ENCODE measurements around the gene NFKB2.

NFKB2 gene

DNA sequence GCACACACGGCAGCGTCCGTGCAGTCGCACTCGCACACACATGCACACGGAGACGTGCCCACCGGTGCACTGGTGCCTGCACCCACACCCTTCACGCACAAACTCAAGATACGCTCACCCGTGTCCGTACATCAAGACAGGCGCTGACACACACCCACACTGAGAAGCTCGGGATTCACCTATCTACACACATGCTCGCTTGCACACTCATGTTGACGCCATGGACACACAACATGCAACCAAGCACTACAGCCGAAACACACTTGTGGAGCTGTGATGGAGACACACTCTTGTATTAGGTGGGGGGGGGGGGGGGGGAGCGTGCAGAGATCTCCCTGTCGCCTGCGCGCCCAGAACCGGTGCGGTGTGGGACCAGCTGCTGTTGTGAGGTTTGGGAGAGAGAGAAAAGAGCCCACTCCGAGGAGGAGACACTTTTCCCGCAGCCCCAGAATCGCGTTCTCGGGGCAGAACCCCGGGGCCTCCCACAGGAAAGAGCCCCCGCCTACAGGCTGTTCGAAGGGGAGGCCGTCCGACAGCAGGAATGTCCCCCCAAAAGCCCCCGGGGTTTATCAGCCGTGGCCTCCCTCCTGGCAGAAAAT, 605 bp upstream of the NFKB2 start:
- DNase-seq (ENCODE audit: low spot score) = no peak

DNA sequence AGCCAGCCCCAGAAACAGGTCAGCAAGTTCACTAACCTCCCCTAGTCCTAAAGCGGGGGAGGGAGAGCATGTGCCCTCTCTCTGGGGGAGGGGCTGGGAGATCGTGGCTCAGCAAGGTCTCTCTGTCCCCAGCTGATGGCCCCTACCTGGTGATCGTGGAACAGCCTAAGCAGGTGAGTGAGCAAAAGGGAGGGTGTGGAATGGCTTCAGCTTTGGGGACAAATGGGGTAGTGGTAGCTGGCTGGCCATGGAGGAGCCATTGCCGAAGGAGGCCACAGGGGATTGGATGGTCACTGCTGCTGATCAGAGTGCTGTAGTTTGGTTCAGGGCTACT, 779 bp downstream of the NFKB2 start:
- DNase-seq (ENCODE audit: low spot score) = no peak

DNA sequence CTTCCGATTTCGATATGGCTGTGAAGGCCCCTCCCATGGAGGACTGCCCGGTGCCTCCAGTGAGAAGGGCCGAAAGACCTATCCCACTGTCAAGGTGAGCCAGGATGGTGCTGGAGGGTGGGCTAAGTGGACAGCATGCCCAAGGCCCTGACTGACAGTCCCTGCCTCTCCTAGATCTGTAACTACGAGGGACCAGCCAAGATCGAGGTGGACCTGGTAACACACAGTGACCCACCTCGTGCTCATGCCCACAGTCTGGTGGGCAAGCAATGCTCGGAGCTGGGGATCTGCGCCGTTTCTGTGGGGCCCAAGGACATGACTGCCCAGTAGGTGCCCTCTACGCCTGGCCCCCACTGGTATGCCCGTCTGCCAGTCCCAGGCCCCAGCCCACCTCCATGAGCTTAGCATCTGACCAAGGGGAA, 1.2 kb downstream of the NFKB2 start:
- DNase-seq (ENCODE audit: low spot score) = no peak

DNA sequence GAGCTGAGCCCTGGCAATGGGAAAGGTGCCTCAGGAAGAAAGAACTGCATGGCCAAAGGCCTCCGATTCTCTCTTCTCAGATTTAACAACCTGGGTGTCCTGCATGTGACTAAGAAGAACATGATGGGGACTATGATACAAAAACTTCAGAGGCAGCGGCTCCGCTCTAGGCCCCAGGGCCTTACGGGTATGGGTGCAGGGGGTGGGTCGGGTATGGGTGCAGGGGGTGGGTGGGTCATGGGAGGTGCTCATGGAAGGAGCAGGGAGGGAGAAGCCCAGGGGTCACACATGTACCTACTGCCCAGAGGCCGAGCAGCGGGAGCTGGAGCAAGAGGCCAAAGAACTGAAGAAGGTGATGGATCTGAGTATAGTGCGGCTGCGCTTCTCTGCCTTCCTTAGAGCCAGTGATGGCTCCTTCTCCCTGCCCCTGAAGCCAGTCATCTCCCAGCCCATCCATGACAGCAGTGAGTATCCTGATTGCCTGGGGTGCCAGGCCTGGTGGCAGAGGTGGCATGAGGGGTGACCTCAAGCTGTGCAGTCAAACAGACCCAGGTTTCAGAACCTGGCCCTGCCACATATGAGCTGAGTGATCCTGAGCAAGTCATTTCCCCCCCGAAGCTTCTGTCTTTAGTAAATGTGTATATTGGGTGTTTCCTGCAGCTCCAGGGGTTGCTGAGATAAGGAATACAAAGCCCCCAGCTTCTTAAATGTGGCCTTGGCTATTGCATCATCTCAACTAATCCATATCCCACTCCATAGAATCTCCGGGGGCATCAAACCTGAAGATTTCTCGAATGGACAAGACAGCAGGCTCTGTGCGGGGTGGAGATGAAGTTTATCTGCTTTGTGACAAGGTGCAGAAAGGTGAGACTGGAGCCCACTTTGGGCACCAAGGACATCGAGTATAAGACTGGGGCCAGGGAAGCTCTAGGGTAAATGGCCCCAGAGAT, 2.0 kb downstream of the NFKB2 start:
- no peak for DNase-seq (ENCODE audit: low spot score)

DNA sequence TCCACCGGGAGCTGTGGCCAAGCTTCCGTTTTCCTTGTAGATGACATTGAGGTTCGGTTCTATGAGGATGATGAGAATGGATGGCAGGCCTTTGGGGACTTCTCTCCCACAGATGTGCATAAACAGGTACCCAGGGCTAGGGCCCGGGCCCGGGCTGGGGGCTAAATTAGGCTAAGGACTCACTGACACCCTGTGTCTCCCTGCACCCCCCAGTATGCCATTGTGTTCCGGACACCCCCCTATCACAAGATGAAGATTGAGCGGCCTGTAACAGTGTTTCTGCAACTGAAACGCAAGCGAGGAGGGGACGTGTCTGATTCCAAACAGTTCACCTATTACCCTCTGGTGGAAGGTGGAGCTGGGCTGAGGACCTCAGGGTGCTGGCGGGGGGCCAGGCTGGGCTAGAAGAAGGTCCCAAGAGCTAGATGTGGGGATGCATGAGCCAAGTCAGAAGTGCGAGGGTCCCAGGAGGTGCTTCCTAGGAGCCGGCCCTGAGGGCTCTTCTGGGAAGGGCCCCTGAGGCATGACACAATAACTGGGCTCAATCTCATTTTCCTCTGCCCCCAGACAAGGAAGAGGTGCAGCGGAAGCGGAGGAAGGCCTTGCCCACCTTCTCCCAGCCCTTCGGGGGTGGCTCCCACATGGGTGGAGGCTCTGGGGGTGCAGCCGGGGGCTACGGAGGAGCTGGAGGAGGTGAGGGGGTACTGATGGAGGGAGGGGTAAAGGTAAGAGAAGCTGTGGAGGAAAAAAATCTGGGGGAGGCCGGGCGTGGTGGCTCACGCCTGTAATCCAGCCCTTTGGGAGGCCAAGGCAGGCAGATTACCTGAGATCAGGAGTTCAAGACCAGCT, 2.9 kb downstream of the NFKB2 start:
- DNase-seq (ENCODE audit: low spot score) = no peak

DNA sequence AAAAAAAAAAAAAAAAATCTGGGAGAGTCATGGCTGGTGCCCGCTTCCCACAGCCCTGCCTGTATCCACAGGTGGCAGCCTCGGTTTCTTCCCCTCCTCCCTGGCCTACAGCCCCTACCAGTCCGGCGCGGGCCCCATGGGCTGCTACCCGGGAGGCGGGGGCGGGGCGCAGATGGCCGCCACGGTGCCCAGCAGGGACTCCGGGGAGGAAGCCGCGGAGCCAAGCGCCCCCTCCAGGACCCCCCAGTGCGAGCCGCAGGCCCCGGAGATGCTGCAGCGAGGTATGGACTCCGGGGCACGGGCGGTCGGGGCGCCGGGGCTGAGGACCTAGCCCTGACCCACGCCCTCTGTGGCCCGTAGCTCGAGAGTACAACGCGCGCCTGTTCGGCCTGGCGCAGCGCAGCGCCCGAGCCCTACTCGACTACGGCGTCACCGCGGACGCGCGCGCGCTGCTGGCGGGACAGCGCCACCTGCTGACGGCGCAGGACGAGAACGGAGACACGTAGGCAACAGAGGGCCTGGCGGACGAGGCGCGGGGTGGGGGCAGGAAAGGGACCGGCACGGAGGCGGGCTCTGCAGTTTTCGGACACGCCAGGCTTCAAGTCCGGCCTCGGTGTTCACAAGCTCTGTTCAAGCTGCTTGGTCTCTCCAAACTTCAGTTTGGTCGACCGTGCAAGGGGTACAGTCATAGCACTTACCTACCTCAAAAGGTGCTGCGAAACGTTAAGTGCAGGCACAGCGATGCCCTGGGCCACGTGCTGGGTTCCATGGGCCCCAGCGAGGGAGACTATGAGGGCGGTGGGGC, 3.9 kb downstream of the NFKB2 start:
- peak; percentile 90 for DNase-seq (ENCODE audit: low spot score)

DNA sequence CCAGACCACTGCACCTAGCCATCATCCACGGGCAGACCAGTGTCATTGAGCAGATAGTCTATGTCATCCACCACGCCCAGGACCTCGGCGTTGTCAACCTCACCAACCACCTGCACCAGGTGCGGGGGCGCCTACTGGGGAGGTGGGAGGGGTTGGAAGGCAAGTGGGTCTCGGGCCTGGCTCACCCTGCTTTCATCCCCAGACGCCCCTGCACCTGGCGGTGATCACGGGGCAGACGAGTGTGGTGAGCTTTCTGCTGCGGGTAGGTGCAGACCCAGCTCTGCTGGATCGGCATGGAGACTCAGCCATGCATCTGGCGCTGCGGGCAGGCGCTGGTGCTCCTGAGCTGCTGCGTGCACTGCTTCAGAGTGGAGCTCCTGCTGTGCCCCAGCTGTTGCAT, 4.6 kb downstream of the NFKB2 start:
- DNase-seq (ENCODE audit: low spot score) = no peak

DNA sequence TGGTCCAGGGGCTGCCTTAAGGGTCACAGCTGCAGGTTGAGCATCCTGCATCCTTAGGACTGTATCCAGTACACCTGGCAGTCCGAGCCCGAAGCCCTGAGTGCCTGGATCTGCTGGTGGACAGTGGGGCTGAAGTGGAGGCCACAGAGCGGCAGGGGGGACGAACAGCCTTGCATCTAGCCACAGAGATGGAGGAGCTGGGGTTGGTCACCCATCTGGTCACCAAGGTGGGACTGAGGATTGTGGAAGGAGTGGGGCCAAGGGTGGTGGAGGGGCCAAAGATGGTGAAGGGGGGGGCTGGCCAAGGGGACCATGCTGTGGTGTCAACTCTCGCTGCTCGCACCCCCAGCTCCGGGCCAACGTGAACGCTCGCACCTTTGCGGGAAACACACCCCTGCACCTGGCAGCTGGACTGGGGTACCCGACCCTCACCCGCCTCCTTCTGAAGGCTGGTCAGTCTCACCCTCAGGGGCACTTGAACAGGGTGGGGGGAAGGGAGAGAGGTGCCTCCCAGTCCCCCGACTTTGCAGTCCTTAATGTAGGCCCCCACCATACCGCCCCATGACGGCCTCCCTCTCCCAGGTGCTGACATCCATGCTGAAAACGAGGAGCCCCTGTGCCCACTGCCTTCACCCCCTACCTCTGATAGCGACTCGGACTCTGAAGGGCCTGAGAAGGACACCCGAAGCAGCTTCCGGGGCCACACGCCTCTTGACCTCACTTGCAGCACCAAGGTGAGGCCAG, 5.3 kb downstream of the NFKB2 start:
- no peak for DNase-seq (ENCODE audit: low spot score)

DNA sequence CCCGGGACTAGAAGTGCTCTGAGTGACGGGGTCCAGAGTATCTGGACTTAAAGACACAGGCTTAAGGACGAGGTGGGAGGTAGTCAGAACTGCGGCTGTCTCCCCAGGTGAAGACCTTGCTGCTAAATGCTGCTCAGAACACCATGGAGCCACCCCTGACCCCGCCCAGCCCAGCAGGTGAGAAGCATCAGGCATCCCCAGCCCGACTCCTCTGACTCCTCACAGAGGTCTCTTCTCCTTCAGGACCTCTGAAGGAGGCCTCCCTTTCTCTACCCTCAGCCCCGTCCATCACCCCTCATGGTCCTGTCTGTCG, 5.8 kb downstream of the NFKB2 start:
- DNase-seq (ENCODE audit: low spot score) = no peak

DNA sequence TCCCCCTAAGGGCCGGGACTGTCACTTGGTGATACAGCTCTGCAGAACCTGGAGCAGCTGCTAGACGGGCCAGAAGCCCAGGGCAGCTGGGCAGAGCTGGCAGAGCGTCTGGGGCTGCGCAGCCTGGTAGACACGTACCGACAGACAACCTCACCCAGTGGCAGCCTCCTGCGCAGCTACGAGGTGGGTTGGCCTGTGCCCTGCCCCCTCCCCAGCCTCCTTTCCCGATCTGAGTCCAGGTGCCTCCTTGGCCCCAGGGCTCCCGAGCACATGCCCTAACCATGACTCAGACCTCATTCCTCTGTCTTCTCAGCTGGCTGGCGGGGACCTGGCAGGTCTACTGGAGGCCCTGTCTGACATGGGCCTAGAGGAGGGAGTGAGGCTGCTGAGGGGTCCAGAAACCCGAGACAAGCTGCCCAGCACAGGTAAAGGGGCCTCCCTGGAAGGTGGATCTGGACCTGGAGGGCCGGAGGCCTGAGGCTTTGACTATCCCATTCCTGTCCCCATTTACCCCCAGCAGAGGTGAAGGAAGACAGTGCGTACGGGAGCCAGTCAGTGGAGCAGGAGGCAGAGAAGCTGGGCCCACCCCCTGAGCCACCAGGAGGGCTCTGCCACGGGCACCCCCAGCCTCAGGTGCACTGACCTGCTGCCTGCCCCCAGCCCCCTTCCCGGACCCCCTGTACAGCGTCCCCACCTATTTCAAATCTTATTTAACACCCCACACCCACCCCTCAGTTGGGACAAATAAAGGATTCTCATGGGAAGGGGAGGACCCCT, 6.4 kb downstream of the NFKB2 start:
- DNase-seq (ENCODE audit: low spot score) = no peak

DNA sequence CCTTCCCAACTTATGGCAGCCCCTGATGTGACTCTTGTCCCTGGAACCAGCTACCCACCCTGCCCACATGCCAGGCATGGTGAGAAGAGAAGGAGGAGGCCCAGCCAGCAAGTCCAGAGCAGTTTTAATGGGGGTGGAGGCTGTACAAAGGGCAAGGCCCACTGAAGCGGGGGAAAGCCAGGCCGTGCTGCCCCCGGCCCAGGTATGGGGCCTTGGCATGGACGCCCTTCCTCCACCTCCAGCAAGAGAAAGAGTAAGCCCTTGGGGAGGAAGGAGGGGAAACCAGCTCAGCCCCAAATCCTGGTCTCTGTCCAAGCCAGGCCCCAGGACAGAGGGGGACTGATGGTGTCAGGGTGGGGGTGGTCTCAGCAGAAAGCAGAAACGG, 7.0 kb downstream of the NFKB2 start:
- no peak for DNase-seq (ENCODE audit: low spot score)

DNA sequence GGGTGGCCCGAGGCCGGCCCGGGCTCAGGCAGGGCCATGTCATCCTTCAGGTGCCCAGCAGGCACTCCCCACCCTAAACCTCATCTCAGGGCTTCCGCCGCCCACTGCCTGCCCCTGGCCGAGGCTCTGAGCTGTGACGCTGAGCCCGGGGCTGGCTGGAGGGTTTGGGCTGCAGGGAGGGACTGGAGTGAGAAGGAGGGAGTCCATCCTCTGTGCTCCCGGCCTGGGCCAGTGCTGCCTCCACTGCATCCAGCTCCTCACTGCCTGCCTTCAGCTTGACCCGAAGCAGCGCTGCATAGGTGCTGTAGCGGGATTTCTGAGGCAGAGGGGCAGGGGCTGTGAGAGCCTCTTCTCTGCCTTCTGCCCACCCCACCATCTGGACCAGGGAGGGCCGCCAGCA, 7.6 kb downstream of the NFKB2 start:
- DNase-seq (ENCODE audit: low spot score) = no peak

DNA sequence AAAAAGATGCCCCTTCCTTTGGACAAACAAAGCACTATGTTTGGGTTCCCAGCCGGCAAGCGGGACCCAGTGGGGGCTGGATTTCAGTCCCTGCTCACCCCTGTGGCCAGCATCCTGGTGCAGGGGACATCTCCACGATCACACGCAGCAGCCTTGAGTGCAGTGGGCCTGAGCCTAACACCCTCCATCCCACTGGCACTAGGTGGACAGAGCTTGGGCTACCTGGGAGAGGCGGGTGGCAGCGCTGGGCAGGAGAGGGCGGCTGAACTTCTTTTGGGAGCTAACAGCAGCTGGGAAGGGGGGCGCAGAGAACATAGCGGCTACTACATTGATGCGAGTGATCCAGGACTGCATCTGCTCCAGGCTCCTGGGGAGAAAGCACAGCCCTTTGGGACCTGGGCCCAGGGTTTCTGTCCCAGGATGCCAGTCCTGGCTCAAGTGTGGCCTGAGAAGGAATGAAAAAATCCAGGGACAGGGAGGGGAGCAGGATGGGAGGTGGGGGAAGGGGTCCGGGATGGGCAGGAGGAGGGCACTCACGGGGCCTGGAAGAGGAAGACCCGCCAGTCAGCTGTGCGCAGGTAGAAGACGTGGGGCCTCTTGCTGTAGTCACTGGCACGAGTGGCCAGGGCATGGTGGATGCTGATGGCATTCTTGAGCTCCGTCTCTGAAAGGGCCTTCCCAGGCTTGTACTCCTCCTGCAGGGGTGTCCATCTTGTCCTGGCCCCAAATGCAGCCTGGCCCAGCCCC, 9.0 kb downstream of the NFKB2 start:
- DNase-seq (ENCODE audit: low spot score) = no peak

DNA sequence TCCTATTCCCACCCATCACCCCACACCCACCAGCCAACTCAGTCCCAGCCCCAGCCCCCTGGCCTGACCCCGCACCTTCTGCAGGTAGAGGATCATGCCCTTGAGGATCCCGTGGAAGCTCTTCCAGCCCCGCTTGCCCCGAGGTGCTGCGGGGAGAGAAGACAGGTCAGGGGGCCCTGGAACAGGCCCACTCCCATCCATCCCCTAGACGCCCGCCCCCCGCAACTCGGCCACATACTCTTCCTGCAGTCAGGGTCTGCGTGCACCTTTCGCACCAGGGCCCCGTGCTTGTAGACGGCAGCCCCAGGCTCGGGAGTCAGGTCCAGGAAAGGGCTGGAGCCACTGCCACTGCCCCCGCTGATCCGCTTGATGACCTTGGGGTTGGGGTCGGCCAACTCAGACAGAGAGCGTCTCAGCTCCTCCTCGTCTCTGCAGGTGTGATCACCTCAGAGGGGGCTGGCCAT, 9.6 kb downstream of the NFKB2 start:
- DNase-seq (ENCODE audit: low spot score) = no peak

DNA sequence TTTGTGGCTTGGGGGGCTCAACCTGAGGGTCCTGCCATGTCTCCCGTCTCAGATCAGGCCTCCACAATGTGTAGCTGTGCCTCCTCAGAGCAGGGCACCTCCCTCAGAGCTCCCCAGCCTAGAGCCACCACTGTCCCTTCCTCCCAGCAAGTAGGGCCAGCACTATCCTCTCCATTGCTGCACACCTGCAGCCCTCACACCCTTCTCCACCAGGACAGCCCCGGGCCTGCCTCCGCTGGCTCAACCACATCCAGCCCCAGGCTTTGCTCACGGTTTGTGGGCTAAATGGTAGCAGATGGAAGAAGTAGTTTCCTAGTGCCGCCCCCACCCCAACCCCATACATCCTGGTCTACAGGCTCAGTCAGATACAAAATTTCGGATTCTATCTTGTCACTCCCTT, 10.1 kb downstream of the NFKB2 start:
- DNase-seq (ENCODE audit: low spot score) = no peak

DNA sequence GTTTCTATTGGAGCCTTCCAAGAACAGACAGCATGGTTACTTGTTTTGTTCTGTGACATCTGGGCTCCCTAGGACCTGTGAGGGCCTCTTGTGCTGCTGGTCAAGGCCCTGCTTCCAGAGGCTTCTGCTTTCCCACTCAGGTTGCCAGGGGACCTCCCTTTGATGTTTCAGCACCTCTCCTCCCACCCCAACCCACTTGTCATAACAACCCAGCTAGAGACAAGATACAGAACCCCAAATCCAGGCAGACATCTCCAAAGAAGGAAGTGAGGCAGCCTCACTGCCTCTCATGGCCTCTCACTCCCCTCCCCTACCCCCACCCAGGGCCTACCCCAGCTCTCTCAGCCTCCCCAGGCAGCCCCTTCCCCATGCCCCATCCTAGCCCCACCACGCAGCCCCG, 11.3 kb downstream of the NFKB2 start:
- DNase-seq (ENCODE audit: low spot score) = no peak

DNA sequence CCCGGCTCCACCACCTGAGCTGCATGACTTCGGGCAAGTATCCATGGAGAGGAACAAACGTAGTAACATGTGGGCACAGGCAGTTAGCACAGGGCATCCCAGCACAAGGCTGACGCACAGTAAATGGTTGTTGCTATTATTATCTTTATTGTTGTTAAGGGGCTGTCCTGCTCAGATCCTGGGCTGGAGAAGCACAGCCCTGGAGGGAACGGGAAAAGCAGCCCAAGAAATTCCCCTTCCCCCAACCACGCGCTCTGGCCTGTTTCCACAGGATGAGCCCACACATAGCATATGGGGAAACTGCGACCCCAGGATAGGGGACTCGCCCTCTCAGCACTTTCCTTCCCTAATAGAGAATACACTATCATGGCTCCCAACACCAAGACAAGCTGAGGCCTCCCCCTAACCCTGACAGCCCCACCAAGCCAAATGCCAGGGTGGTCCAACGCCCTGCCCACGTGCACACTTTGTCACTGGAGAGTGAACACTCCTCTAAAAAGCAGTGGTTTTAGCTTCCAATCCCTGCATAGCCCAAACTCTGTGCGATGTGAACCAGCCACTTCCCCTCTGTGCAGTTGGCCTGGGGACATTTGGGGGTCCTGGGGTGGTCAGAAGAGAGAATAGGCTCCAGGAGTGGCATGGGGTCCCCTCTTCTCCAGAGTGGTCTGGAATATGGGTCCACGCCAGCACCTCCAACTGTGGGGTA, 12.1 kb downstream of the NFKB2 start:
- no peak for DNase-seq (ENCODE audit: low spot score)

DNA sequence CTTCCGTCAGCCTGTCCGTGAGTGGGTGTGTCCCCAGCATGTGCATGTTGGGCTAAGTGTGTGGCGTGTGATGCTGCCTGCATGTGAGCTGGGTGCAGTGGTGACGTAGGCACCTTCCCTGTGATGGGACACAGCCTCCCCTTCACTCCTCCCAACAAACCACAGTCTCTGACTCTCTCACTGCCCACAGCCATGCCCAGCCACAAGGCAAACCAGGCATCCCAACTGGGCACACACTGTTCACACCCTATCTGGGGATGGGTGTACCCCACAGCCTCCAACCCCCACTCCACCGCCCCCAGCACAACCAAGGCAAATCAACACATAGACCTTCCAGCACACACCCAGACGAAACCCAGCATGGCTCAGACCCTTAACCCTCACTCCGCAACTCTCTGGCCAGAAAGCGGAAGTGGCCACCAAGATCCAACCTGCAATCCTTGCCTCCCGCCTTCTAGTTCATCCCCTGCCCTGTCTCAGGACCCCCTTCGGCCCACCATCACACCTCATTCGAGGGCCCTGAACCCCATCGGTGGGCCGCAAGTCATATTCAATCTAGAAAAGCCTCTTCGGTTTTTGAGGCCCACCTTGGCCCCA, 12.7 kb downstream of the NFKB2 start:
- DNase-seq (ENCODE audit: low spot score) = no peak
